NCI-H1436 treated with DMSO at 0.1 percent for 48 hours (cell line): ENCODE measurements around the gene ZNF780A.
"Not testable (repeated sequence)": the region's sequence is repeated elsewhere in the genome, so short reads cannot be mapped to it uniquely, and the experiment has no call there.

Source experiments
- DNase-seq: peaks from one replicate; lab custom pipeline; 2025; lab: John Stamatoyannopoulos, UW

Gene ZNF780A

DNA sequence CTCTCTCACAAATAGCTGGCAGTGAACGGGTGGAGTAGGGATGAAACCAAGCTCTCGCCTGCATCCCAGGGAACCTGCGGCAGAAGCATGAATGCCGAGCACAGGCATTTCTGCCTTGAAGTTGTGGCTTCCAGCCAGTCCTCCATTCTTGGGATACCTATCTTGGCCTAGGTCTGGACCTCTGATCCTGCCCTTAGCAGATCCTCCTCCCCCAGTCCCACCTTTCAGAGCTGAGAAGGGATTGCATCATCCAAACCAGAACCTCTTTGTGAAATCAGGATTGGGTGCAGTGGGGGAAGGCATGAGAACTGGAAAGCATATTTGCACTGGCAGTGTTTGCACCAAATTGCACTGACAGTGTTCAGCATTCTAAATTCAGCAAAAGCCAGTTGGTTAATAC, 5.8 kb downstream of the ZNF780A start:
- DNase-seq = no peak

DNA sequence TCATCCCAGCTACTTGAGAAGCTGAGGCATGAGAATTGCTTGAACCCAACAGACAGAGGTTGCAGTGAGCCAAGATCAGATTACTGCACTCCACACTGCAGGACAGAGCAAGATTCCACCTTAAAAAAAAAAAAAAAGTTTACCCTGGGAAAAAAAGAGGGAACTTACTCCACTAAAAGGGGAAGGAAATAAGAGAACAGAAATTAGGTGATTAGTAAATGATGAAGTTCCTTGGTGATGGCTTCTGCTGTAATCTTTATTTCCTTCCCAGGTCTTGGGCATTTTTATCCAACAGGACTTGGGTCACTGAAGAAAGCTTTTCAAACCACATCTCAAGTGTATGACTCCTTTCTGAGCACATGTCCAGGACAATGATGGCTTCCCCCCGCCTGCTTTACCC, 9.3 kb downstream of the ZNF780A start:
- no peak for DNase-seq

DNA sequence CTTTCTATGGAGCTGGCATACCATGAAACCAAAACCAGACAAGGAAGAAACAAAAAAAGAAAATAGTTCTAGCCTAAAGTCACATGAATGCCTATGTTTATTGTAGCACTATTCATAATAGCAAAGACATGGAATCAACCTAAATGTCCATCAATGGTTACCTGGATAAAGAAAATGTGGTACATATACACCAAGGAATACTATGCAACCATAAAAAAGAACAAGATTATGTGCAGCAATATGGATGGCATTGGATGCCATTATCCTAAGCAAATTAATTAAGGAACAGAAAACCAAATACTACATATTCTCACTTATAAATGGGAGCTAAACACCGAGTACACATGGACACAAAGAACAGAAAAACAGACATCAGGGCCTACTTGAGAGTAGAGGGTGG, 10.5 kb downstream of the ZNF780A start:
- DNase-seq = no peak

DNA sequence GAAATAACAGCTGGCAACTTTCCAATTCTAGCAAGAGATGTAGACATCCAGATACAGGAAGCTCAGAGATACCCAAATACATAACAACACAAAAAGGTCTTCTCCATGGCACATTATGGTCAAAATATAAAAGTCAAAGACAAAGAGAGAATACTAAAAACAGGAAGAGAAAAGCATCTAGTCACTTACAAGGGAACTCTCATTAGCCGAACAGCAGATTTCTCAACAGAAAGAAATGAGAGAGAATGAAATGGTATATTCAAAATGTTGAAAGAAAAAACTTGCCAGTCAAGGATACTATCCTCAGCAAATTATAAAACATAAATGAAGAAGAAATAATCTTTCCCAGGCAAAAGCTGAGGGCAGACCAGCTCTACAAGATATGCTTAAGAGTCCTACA, 12.4 kb downstream of the ZNF780A start:
- no peak for DNase-seq

DNA sequence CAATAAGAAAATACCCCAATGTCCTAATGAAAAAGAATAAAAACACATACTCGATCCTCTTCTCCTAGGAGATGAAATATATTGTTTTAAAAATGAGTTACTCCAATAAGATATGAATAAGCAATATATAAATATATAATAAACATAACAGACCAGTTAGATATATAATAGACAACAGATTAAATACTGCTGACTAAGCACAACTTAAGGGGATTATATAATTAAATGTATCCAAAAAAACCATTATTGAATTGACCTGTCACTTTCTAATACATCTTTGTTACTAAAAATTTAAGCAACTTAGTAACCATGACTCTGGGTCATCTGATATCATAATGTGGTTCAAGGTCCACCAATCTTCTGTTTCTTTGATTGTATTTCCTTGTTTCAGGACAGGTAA, 20.7 kb downstream of the ZNF780A start:
- DNase-seq = no peak

DNA sequence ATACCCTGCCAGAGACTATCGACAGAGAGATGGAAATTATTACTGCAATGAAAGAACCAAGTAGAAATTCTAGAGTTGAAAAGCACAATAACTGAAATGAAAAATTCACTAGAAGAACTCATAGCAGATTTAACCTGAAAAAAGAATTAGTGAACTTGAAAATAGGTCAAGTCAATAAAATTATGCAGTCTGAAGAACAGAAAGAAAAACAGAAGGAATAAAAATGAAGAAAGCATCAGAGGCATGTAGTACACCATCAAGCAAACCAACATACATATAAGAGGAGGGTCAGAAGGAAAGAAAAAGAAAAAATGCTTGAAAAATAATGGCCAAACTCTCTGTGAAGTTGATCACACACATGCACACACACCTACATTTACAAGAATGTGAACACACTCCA, 31.1 kb downstream of the ZNF780A start:
- no peak for DNase-seq

DNA sequence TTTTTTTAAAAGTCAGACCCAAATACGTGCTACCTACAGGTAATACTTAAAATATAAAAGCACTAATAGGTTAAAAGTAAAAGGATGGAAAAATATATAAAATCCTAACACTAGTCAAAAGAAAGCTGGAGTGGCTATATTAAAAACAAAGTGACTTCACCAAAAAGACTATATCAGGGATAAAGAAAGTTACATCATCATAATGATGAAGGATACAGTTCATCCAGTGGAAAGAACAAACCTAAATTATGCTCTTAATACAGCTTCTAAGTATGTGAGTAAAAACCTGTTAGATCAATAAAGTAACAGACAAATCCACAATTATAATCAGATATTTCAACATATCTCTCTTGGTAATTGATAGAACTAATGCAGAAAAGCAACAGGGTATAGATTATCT, 33.6 kb downstream of the ZNF780A start:
- no peak for DNase-seq

DNA sequence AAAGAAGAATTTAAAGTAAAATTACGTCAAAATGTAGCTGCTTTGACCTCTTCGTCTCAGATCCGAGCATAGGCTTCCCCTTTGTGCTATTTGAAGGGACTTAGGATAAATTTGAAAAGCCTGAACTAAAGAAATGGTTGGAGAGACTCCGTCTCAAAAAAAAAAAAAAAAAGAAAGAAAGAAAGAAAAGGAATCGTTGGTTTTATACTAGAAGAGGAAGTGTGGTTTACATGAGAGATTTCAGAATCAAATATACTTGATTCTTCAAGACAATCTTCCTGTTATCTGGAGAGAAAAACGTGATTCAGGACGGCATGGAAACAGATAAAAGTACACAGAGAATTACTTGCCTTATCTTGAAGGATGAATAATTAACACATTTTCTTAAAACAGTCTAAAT, 34.2 kb downstream of the ZNF780A start:
- no peak for DNase-seq

DNA sequence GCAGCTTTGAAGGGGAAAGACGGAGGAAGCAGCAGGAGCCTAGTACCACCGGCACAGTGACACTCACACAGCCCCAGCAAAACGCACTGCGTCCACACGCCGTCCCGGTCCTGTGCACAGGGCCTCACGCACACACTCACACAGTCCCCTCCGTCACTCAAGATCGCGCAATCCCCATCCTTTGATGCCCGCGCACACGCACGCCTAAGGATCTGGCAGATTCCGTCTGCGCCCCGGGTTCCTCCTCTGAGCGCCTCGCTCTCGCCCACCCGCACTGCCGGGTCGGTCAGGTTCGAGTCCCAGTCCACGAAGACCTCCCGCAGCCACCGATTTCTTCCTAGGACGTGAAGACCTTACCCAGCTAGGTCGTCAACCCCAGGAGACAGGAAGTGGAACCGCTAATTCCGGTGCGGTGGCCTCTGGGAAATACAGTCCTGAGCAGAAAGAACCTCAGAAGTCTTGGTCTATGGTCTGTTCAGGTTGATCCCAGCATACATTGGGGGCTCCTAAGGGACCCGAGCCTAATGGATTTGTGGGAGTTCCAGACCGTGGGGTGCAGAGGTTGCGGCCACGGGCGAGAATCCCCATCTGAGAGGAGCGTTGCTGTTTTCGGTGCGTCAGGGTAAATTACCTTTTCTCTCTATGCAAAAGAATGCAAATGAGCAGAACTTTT, 34.8 kb downstream of the ZNF780A start, which contains the start of gene ZNF780B:
Gene ZNF780B, minus strand, starts transcription at position 400 of the 673 bp plus-strand sequence. CDS start 5,899 bp downstream, outside the sequence.
- peak; percentile 23 for DNase-seq

DNA sequence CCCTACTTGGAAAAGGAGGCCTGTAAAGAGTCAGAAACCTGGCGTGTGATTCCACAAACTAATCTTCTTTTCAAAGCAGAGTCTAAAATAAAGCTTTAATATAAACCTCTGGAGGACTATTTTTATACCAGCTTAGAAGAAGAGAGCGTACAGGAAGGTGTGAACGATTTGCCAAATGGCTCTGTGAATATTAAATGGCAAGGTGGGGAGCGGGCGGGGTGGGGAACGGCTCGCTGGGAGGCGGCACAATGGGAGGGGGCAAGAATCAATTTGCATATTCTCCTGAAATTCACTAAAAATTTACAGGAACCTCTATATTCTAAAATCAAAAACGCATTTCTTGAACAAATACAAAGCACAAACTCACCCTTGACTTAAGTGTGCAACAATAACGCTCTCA, 35.7 kb downstream of the ZNF780A start:
- DNase-seq = no peak

DNA sequence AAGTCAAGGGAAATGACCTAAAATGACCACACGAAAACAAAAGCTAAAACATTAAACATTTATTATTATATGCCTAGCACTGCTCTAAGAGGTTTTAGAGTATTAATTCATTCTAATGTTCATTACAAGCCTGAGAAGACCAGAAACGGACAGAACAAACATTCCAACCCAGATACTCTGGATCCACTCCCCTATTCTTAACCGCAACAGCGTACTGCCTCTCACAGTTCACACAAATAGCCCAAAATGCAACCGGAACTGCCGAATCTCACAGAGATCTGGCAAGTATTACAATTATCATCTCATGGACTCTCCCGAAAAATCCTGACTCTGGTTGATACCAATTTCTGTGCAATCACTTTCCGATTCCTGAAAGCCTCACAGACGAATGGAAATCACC, 36.1 kb downstream of the ZNF780A start:
- DNase-seq = no peak

DNA sequence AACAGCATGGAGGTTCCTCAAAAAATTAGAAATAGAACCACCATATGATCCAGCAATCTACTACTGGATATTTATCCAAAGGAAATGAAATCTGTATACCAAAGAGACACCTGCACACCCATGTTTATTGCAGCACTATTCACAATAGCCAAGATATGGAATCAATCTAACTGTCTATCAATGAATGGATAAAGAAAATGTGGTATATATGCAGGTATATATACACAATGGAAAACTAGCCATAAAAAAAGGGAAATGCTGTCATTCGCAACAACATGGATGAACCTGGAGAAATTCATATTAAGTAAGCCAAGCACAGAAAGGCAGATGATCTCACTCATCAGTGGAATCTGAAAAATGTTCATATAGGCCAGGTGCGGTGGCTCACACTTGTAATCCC, 37.3 kb downstream of the ZNF780A start:
- no peak for DNase-seq

DNA sequence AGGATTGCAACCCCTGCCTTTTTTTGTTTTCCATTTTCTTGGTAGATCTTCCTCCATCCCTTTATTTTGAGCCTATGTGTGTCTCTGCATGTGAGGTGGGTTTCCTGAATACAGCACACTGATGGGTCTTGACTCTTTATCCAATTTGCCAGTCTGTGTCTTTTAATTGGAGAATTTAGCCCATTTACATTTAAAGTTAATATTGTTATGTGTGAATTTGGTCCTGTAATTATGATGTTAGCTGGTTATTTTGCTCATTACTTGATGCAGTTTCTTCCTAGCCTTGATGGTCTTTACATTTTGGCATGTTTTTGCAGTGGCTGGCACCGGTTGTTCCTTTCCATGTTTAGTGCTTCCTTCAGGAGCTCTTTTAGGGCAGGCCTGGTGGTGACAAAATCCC, 49.0 kb downstream of the ZNF780A start:
- not testable (repeated sequence) for DNase-seq

DNA sequence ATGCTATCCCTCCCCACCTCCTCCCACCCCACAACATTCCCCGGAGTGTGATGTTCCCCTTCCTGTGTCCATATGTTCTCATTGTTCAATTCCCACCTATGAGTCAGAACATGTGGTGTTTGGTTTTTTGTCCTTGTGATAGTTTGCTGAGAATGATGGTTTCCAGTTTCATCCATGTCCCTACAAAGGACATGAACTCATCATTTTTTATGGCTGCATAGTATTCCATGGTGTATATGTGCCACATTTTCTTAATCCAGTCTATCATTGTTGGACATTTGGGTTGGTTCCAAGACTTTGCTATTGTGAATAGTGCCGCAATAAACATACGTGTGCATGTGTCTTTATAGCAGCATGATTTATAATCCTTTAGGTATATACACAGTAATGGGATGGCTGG, 52.7 kb downstream of the ZNF780A start:
- DNase-seq = not testable (repeated sequence)

DNA sequence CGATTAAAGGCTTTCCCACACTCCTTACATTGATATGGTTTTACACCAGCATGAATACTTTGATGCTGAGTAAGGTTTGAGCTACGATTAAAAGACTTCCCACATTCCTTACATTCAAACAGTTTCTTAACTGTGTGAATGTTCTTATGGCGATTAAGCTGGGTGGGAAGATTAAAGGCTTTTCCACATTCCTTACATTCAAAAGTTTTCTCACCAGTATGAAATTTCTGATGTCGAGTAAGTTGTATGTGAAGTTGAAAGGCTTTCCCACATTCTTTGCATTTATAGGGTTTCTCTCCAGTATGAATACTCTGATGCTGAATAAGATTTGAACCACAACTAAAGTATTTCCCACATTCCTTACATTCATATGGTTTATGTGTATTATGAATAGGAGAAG, 54.7 kb downstream of the ZNF780A start:
- DNase-seq = no peak

DNA sequence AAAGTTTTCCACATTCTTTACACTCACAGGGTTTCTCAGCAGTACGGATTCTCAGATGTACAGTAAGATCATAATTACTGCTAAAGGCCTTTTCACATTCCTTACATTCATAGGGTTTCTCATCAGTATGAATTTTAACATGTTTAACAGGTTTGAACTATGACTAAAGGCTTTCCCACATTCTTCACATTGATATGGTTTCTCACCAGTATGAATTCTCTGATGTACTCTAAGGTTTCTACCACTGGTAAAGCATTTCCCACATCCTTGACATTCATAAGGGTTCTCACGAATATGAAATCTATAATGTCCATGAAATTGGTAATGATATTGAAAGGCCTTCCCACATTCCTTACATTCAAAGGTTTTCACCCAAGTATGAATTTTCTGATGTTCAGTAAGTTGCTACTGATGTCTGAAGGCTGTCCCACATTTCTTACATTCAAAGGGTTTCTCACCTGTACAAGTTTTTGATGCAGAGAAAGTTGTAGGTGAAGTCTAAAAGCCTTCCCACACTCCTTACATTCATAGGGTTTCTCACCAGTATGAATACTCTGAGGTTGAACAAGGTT, 56.7 kb downstream of the ZNF780A start:
- DNase-seq = no peak

DNA sequence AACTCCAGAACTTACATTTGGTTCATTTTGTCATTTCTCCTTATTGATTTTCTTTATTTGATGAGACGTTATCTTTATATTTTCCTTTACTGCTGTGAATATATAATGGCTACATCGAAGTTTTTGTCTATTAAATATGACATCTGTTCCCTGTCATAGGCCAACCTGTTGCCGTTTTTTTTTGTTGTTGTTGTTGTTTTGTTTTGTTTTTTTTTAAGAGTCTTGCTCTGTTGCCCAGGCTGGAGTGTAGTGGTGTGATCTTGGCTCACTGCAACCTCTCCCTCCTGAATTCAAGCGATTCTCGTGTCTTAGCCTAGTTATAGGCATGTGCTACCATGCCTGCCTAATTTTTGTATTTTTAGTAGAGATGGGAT, 64.2 kb downstream of the ZNF780A start:
- no peak for DNase-seq

DNA sequence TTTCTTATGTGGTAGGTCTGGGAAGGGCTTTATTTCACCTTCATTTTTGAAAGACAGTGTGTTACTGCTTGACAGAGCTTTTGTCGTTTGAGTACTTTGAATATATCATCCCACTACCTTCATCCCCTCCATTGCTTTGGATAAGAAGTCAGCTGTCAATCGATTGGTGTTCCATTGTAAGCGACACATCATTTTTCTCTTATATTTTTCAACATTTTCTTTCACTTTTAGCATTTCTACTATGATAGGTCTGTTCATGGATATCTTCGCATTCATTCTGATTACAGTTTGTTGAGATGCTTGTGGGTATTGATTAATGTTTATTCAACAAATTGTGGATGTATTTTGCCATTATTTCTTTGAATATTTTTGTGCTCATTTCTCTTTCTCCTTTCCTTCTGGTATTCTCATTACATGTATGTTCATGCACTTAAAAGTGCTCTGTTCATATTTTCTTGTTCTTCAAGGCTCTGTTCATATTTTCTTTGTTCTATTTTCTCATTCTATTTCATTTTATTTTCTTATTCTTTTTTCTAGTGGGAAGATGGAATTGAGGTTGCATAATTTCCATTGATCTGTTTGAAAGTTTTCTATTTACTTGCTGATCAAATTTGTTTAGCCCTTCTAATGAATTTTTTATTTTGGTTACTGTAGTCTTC, 64.7 kb downstream of the ZNF780A start:
- DNase-seq = no peak

DNA sequence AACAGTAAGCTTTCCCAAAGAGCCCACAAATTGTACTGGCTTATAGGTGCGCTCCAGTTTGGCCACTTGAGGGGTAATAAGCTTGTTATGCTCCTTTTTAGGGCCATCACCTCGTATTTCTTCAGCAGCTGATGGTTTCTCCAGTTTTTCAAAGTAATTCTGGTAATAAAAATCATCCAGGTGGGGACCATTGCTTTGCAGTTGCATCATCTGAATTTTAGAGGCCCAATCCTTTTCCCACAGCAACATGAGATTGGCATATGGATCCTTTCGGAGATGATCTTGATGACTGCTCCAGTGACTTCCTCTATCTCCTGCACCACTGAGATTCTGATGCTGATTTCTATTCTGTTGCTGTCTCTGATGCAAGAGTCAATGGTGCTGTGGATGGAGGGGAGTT, 66.8 kb downstream of the ZNF780A start:
- DNase-seq = no peak
